ENCODE data around the gene TNC. TPM values are rescaled to one million over a fixed set of nuclear protein-coding genes. Genes with fewer than 3 reads are reported as not detected.

TNC gene
- polyA plus RNA-seq, 3 donors = 0.02 TPM; not detected in 2

DNA sequence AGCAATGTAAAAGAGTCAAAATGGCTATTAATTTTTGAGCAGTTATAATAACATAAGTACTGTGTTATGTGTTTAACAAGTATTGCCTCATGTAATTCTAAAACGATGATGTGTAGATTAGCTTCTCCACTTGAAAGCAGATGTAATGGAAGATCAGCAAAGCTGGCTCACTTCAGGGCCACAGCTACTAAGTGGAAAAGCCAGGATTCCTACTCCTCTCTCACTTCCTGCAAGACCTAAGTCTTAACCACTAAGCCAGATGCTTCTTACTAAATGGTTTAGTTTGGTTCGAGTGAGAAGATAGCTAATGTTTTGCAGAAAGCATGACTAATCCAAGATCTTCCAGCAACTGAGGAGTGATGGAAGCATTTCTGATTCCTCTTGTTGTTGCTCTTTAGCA, 15.7 kb upstream of the TNC start:
- no peak overlapping the region for H3K27ac ChIP-seq (ENCODE audit: low read depth in 1 of 2, low read length in 2 of 2)
- no peaks in the 10 kb centered on the region for H3K9me3 ChIP-seq (replicated peaks in 1 of 2; ENCODE audit: control insufficient read depth in 1 of 2, insufficient read depth in 1 of 2, low read length in 2 of 2)
- Mint-ChIP-seq H3K4me1 (no peaks in the 10 kb centered on the region), H3K4me3 (no peak overlapping the region), H3K27me3 (ENCODE audit: low read depth in 3 of 3) (peaks cover 1 to 6% (median 6%) of the 10 kb centered on the region in 3 donors), H3K36me3 (no peaks in the 10 kb centered on the region), H3K27ac (no peak overlapping the region), H3K9me3 (peaks cover 0 to 4% (median 0%) of the 10 kb centered on the region in 7 donors)
- H4K20me1 ChIP-seq (ENCODE audit: insufficient read depth, low read length) = no peaks in the 10 kb centered on the region
- TF ChIP-seq, protein P1, sequence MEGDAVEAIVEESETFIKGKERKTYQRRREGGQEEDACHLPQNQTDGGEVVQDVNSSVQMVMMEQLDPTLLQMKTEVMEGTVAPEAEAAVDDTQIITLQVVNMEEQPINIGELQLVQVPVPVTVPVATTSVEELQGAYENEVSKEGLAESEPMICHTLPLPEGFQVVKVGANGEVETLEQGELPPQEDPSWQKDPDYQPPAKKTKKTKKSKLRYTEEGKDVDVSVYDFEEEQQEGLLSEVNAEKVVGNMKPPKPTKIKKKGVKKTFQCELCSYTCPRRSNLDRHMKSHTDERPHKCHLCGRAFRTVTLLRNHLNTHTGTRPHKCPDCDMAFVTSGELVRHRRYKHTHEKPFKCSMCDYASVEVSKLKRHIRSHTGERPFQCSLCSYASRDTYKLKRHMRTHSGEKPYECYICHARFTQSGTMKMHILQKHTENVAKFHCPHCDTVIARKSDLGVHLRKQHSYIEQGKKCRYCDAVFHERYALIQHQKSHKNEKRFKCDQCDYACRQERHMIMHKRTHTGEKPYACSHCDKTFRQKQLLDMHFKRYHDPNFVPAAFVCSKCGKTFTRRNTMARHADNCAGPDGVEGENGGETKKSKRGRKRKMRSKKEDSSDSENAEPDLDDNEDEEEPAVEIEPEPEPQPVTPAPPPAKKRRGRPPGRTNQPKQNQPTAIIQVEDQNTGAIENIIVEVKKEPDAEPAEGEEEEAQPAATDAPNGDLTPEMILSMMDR (IDR thresholded peaks at IDR 0.05) = no peak
- no peaks in the 10 kb centered on the region for H3K79me2 ChIP-seq (ENCODE audit: insufficient read depth, low read length)
- no peak overlapping the region for H3K9ac ChIP-seq (ENCODE audit: insufficient read depth, low read length, poor library complexity, severe bottlenecking)
- no peak for DNase-seq
- H3K27me3 ChIP-seq (ENCODE audit: control insufficient read depth in 2 of 2, insufficient read depth in 2 of 2, low read length in 2 of 2) = no peaks in the 10 kb centered on the region
- WGBS (ENCODE audit: insufficient coverage) = no CpG with 5 or more reads among the region's 2 CpGs
- no peak overlapping the region for H3K4me3 ChIP-seq (replicated peaks in 1 of 3; ENCODE audit: low read depth in 2 of 3, low read length in 3 of 3)
- no peak overlapping the region for H3K4me2 ChIP-seq (replicated peaks; ENCODE audit: extremely low read depth, low read length, poor library complexity, severe bottlenecking)
- H2AFZ ChIP-seq (ENCODE audit: insufficient read depth, low read depth, low read length, poor library complexity, severe bottlenecking) = no peak overlapping the region
- no peaks in the 10 kb centered on the region for H3K36me3 ChIP-seq (replicated peaks in 1 of 2; ENCODE audit: control insufficient read depth in 1 of 2, insufficient read depth in 2 of 2, low read length in 2 of 2)
- intact Hi-C loops (cut with micrococcal nuclease) = no loop called here
- no peaks in the 10 kb centered on the region for H3K4me1 ChIP-seq (ENCODE audit: control insufficient read depth in 1 of 2, insufficient read depth in 2 of 2, low read length in 2 of 2)

DNA sequence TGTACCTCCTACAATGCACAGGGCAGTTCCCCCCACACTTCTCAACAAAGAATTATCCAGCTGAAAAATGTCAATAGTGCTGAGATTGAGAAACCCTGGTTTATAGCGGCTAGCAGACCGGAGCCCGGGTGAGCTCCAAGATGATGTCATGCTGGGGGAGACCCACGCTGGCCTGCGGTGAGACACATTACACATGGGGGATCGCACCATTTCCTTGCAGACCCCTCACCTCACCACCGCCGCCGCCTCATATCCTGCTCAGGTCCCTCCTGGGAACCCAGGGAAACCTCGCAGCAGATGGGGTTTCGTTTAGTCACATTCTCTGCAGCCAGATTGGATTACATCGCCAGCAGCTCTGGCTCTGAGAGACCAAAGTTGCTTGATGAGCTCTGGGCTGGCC, 14.7 kb upstream of the TNC start:
- Histone ChIP-seq H3K9me3 (replicated peaks in 1 of 2; ENCODE audit: control insufficient read depth in 1 of 2, insufficient read depth in 1 of 2, low read length in 2 of 2) (no peaks in the 10 kb centered on the region), H3K36me3 (replicated peaks in 1 of 2; ENCODE audit: control insufficient read depth in 1 of 2, insufficient read depth in 2 of 2, low read length in 2 of 2) (no peaks in the 10 kb centered on the region), H3K27ac (ENCODE audit: low read depth in 1 of 2, low read length in 2 of 2) (no peak overlapping the region), H3K4me2 (replicated peaks; ENCODE audit: extremely low read depth, low read length, poor library complexity, severe bottlenecking) (no peak overlapping the region), H3K79me2 (ENCODE audit: insufficient read depth, low read length) (no peaks in the 10 kb centered on the region), H3K9ac (ENCODE audit: insufficient read depth, low read length, poor library complexity, severe bottlenecking) (no peak overlapping the region), H2AFZ (ENCODE audit: insufficient read depth, low read depth, low read length, poor library complexity, severe bottlenecking) (no peak overlapping the region), H3K4me3 (replicated peaks in 1 of 3; ENCODE audit: low read depth in 2 of 3, low read length in 3 of 3) (no peak overlapping the region), H4K20me1 (ENCODE audit: insufficient read depth, low read length) (no peaks in the 10 kb centered on the region), H3K27me3 (ENCODE audit: control insufficient read depth in 2 of 2, insufficient read depth in 2 of 2, low read length in 2 of 2) (no peaks in the 10 kb centered on the region), H3K4me1 (ENCODE audit: control insufficient read depth in 1 of 2, insufficient read depth in 2 of 2, low read length in 2 of 2) (no peaks in the 10 kb centered on the region)
- no peak overlapping the region for H3K27ac Mint-ChIP-seq
- TF ChIP-seq, protein P1 (IDR thresholded peaks at IDR 0.05) = no peak
- intact Hi-C loops (cut with micrococcal nuclease) = no loop called here
- WGBS (ENCODE audit: insufficient coverage) = 91% methylated on average over 8 of the region's 12 CpGs
- H3K4me3 Mint-ChIP-seq = no peak overlapping the region
- no peaks in the 10 kb centered on the region for H3K36me3 Mint-ChIP-seq
- peaks cover 0 to 4% (median 0%) of the 10 kb centered on the region in 7 donors for H3K9me3 Mint-ChIP-seq
- H3K27me3 Mint-ChIP-seq (ENCODE audit: low read depth in 3 of 3) = peaks cover 4 to 7% (median 6%) of the 10 kb centered on the region in 3 donors
- no peaks in the 10 kb centered on the region for H3K4me1 Mint-ChIP-seq
- DNase-seq = no peak
